SU-DHL-6 (cell line): ENCODE data around the gene RASAL1.

ENCODE experiments used
- H2AFZ ChIP-seq: fragments of 200-600 bp; sonication (generic); 2 replicates; pipeline ENCODE4 v1.6.1; 2014; ENCODE audit warnings: low read depth, mild to moderate bottlenecking, moderate library complexity, mixed read lengths, antibody characterized with exemption, low read length; ENCODE audit not compliant: severe bottlenecking
- H3F3A ChIP-seq: fragments of 200-600 bp; shearing (Covaris generic); 2 replicates; pipeline ENCODE4 v1.6.0; 2016; ENCODE audit warnings: antibody characterized with exemption, mild to moderate bottlenecking; ENCODE audit not compliant: insufficient read depth
- H3K27ac ChIP-seq: fragments of 200-600 bp; sonication (generic); 2 replicates; pipeline ENCODE4 v1.5.1; 2016; ENCODE audit warnings: low read depth, mild to moderate bottlenecking, low read length, moderate library complexity, mixed read lengths
- H3K27me3 ChIP-seq: fragments of 200-600 bp; sonication (generic), shearing (Covaris generic); 2 replicates; pipeline ENCODE4 v1.6.0; 2014; ENCODE audit warnings: mild to moderate bottlenecking, low read length
- H3K36me3 ChIP-seq: fragments of 200-600 bp; sonication (generic); 2 replicates; pipeline ENCODE4 v1.6.1; 2014; ENCODE audit warnings: mild to moderate bottlenecking, low read length, mixed read lengths
- H3K4me2 ChIP-seq: fragments of 300-600, 200-600 bp; shearing (Covaris generic), sonication (generic); 2 replicates; pipeline ENCODE4 v1.6.0; 2014; ENCODE audit warnings: low read length, low read depth, mild to moderate bottlenecking; ENCODE audit not compliant: poor library complexity, severe bottlenecking
- H3K4me3 ChIP-seq: fragments of 200-600 bp; sonication (generic); 2 replicates; pipeline ENCODE4 v1.5.1; 2014; ENCODE audit warnings: antibody characterized with exemption, low read length, mild to moderate bottlenecking, mixed read lengths; ENCODE audit not compliant: insufficient read depth, poor library complexity, severe bottlenecking
- H3K79me2 ChIP-seq: fragments of 200-600 bp; sonication (generic); 2 replicates; pipeline ENCODE4 v1.6.1; 2014; ENCODE audit warnings: mild to moderate bottlenecking, low read length, moderate library complexity; ENCODE audit not compliant: insufficient read depth
- H3K9ac ChIP-seq: fragments of 200-600 bp; sonication (generic); 2 replicates; pipeline ENCODE4 v1.7.0; 2014; ENCODE audit warnings: mild to moderate bottlenecking, low read length
- H3K9me2 ChIP-seq: fragments of 200-600 bp; sonication (generic); replicated peaks from 2 replicates; pipeline ENCODE4 v1.6.1; 2014; ENCODE audit warnings: low read length; ENCODE audit not compliant: insufficient read depth
- H3K9me3 ChIP-seq: fragments of 200-600 bp; sonication (generic); 2 replicates; pipeline ENCODE4 v1.6.1; 2014; ENCODE audit warnings: low read length, mixed read lengths; ENCODE audit not compliant: insufficient read depth
- H4K20me1 ChIP-seq: fragments of 200-600 bp; sonication (generic); 2 replicates; pipeline ENCODE4 v1.6.1; 2014; ENCODE audit warnings: low read depth, mild to moderate bottlenecking, antibody characterized with exemption, low read length, moderate library complexity, mixed read lengths
- CTCF ChIP-seq: fragments of 200-600 bp; sonication (generic); IDR thresholded peaks from one replicate; pipeline ENCODE4 v1.5.1; 2017; ENCODE audit warnings: antibody characterized with exemption, mild to moderate bottlenecking, low read length, moderate library complexity; ENCODE audit not compliant: insufficient read depth, poor library complexity, severe bottlenecking
- EZH2phosphoT487 ChIP-seq: fragments of 200-600 bp; sonication (generic), shearing (Covaris generic); conservative IDR thresholded peaks from 2 replicates; pipeline ENCODE4 v1.6.1; 2018; ENCODE audit warnings: mild to moderate bottlenecking, antibody characterized with exemption, low read length, moderate library complexity, mixed read lengths

Gene RASAL1

DNA sequence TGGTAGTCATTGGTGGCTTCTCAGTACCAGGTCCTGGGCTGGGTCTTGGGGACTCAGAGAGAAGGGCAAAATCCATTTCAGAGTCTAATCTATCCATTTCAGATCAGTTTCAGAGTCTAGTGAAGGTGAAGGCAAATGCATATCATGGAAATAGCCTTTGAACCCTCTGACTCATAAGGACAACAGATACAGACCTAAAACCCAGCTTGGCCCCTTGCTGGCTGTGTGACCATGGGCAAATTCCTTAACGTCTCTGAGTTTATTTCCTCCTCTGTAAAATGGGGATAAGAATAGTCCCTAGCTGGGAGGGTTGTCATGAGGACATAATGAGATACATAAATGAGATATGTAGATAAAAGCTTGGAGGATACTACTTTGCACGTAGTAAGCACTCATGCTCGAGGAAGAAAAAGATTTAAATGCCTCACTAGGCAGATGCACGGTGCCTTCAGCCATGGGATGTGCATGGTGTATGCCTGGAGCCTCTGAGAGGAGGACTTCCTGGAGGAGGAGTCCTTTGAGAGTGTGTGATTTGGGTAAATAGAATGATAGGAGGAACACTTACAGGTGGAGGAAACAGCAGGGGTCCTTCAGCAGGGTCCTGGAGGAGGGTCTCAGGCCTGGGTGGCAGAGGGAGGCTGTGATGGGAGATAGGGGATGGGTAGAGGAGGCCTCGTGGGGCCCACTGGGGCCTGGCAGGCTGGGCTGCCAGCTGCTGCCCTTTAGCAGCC lies 71.0 kb downstream of the RASAL1 start:
- Histone ChIP-seq H4K20me1 (no peaks in the 10 kb centered on the region), H3K9ac (peak overlapping the region; percentile 98), H2AFZ (no peak overlapping the region), H3K9me2 (no peaks in the 10 kb centered on the region), H3K9me3 (no peaks in the 10 kb centered on the region), H3K27ac (peak overlapping the region; percentile 99), H3K36me3 (peaks cover 7% of the 10 kb centered on the region), H3F3A (peaks cover 98% of the 10 kb centered on the region), H3K4me3 (peak overlapping the region; percentile 28), H3K27me3 (no peaks in the 10 kb centered on the region), H3K4me2 (peak overlapping the region; percentile 99), H3K79me2 (peaks cover 97% of the 10 kb centered on the region)
- TF ChIP-seq CTCF (no peak), EZH2phosphoT487 (no peak)

GRCh38 chr12:113063396-113064350 lies 71.9 kb downstream of the RASAL1 start:
- TF ChIP-seq EZH2phosphoT487 (no peak), CTCF (no peak)
- peak overlapping the region; percentile 99 for H3K4me2 ChIP-seq
- peaks cover 97% of the 10 kb centered on the region for H3K79me2 ChIP-seq
- H3K36me3 ChIP-seq: peaks cover 16% of the 10 kb centered on the region
- H3K9me3 ChIP-seq: no peaks in the 10 kb centered on the region
- H3K27me3 ChIP-seq: no peaks in the 10 kb centered on the region
- no peak overlapping the region for H2AFZ ChIP-seq
- H4K20me1 ChIP-seq: no peaks in the 10 kb centered on the region
- H3K27ac ChIP-seq: peak overlapping the region; percentile 99
- peak overlapping the region; percentile 28 for H3K4me3 ChIP-seq
- H3F3A ChIP-seq: peaks cover 98% of the 10 kb centered on the region
- H3K9ac ChIP-seq: peak overlapping the region; percentile 98
- H3K9me2 ChIP-seq: no peaks in the 10 kb centered on the region

- Histone ChIP-seq H3K36me3 (peaks cover 23% of the 10 kb centered on the region), H3F3A (peaks cover 93% of the 10 kb centered on the region), H3K9me3 (no peaks in the 10 kb centered on the region), H3K9ac (peak overlapping the region; percentile 98), H3K4me2 (peak overlapping the region; percentile 99), H3K27ac (peak overlapping the region; percentile 99), H3K27me3 (no peaks in the 10 kb centered on the region), H4K20me1 (no peaks in the 10 kb centered on the region), H3K79me2 (peaks cover 98% of the 10 kb centered on the region), H3K9me2 (no peaks in the 10 kb centered on the region), H3K4me3 (peak overlapping the region; percentile 93), H2AFZ (no peak overlapping the region)
- TF ChIP-seq EZH2phosphoT487: no peak
- TF ChIP-seq CTCF: no peak
Observed at GRCh38 chr12:113062502-113063395, 72.8 kb downstream of the RASAL1 start.
